ENCODE measurements around the gene FUT7. TPM values are rescaled to one million over a fixed set of nuclear protein-coding genes. Genes with fewer than 3 reads are reported as not detected.

The FUT7 gene
- total RNA-seq, 2 experiments from 2014 or later = 1.3 to 1.6 TPM

DNA sequence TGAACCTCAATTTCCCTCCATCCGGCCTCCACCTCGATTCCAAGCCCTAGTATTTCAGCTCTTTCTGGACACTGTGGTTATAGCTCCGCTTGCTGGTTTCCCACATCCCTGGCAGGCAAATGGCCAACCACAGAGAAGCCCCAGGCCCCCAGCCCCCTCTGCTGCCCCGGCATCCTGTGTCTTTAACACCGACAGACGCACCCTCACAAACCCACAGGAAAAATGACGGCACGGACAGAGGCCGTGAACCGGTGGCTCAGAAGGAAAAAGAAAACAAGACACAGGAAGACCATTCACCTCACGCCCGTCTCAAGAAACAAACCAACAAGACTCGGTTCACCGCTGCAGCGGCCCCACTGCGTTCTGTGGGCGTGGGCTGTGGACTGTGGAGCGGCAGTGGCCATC, 34.1 kb downstream of the FUT7 start:
- DNase-seq (no peak), ATAC-seq (no peak)
- no peak overlapping the region for H3K27ac Mint-ChIP-seq
- H3K9me3 Mint-ChIP-seq (ENCODE audit: low read depth) = no peaks in the 10 kb centered on the region
- CTCF ChIA-PET = interaction anchor here (0.7 kb wide), 1 partner anchor 22 kb away, joined by 3 read pairs; no protein-coding TSS in a partner anchor
- POLR2A ChIA-PET = no interaction called here
- intact Hi-C loops (cut with DNase I, micrococcal nuclease) = no loop called here
- peaks cover 6% of the 10 kb centered on the region for H3K27me3 Mint-ChIP-seq
- peaks cover 34% of the 10 kb centered on the region for H3K4me1 Mint-ChIP-seq
- H3K36me3 Mint-ChIP-seq (ENCODE audit: low read depth) = peaks cover 10% of the 10 kb centered on the region
- no peak overlapping the region for H3K4me3 Mint-ChIP-seq

DNA sequence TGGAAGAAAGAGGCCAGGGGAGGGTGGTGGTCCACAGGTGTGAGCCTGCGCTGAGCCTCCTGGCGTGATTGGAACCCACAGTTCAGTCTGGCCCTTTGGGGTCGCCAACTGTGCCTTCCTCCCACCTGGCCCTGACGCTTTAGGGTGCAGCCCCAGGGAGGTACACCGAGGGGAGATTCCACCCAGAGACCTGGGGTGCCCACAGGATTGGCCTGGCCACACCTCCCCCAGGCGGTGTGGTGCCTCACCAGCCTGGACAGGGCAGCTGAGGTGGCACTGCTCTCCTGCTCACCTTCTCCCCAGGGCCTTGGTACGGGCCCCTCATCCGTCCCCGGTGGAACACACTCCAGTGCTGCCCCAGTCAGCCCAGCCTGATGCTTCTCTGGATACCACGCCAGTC, 34.5 kb downstream of the FUT7 start:
- CTCF ChIA-PET = interaction anchor here (0.7 kb wide), 1 partner anchor 21 kb away, joined by 3 read pairs; no protein-coding TSS in a partner anchor
- no peak overlapping the region for H3K27ac Mint-ChIP-seq
- intact Hi-C loops (cut with DNase I, micrococcal nuclease) = no loop called here
- POLR2A ChIA-PET = no interaction called here
- peaks cover 10% of the 10 kb centered on the region for H3K36me3 Mint-ChIP-seq (ENCODE audit: low read depth)
- H3K9me3 Mint-ChIP-seq (ENCODE audit: low read depth) = no peaks in the 10 kb centered on the region
- DNase-seq (no peak), ATAC-seq (no peak)
- no peak overlapping the region for H3K4me3 Mint-ChIP-seq
- H3K27me3 Mint-ChIP-seq = peaks cover 6% of the 10 kb centered on the region
- peaks cover 34% of the 10 kb centered on the region for H3K4me1 Mint-ChIP-seq

DNA sequence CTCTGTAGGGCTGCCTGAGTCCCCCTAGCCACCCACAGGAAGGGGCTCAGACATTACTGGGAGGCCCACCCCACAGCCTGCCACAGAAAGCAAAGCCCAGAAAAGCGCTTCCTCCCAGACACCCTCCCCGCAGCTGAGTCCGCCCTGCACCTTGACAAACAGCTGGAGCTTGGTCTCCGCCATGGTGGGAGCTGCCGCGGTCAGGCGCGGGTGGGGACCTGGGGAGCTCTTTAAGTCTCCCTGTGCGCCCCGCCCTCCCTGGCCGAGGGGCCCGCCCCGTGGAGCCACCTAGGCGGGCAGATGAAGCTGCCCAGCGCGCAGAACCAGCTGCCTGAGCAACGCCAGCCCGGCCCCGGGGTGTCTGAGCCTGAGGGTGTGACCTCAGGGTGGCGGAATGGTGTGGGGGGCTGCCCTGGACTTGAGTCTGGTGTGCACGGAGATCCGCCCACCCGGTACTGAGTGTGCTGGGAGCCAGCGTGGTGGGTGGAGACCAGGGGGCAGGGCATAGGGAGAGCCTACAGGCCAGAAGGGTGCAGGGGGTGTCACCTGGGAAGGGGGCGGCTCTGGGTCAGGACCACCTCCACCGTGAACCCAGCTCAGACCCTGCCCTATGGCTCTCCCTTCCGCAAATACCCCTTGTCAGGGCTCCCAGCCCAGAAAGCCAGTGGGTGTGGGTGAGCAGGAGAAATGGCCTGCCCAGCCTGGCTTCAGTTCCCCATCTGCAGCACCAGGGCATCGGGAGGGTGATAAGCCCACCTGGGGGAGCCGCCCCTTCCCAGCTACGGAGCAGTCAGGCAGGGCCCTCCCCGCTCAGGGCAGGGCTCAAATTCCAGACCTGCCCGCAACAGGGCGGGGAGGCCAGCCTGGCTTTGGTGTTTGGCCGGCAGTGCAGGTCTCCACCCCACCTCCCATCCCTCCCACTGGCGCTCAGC, 35.3 kb downstream of the FUT7 start, which contains the start of gene CLIC3:
Gene CLIC3 (minus strand): TSS at position 208 of the 932 bp plus-strand sequence. CDS start 25 bp downstream, at position 183.
- no peak within 1 kb of the TSS for H3K27ac Mint-ChIP-seq
- intact Hi-C loops (cut with DNase I, micrococcal nuclease) = no loop called here
- DNase-seq (peak; percentile 50), ATAC-seq (no peak)
- H3K36me3 Mint-ChIP-seq (ENCODE audit: low read depth) = peaks cover 10% of the 10 kb centered on the region
- ChIA-PET CTCF (interaction anchor here (0.6 to 1.2 kb wide), 6 partner anchors 12 to 426 kb away, joined by 3 to 5 read pairs (median 4); partner anchors contain the start of genes EXD3 and NPDC1), POLR2A (interaction anchor here (0.6 kb wide), 1 partner anchor 8 kb away, joined by 5 read pairs; no protein-coding TSS in a partner anchor)
- no peak within 1 kb of the TSS for H3K4me3 Mint-ChIP-seq
- peaks cover 6% of the 10 kb centered on the region for H3K27me3 Mint-ChIP-seq
- peaks cover 35% of the 10 kb centered on the region for H3K4me1 Mint-ChIP-seq
- no peaks in the 10 kb centered on the region for H3K9me3 Mint-ChIP-seq (ENCODE audit: low read depth)

DNA sequence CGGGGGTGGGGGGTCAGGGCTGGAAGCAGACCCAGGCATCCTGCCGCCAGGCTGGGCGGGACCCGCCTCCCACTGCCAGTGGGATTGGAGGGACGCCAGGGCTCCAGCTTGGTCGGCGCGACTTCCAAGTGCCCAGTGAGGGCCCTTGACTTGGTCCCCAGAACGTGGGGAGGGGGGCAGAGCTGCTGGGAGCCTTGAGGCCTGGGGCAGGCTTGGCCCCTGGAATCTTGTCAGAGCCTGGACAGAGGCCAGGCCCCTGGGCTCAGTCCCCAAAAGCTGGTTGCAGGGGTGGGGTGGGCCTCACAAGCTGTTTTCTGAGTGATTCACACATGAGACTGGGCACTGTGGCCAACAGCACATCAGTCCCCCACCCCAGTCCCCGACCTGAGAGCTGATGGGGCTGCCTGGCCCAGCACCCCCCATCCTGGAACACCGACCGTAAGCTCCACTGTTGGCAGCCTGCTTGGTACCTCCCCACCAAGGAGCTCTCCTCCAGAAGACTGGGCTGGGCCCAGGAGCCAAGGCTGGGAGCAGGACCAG, 36.0 kb downstream of the FUT7 start:
- DNase-seq (no peak), ATAC-seq (no peak)
- Mint-ChIP-seq H3K9me3 (ENCODE audit: low read depth) (no peaks in the 10 kb centered on the region), H3K27me3 (peaks cover 6% of the 10 kb centered on the region), H3K36me3 (ENCODE audit: low read depth) (peaks cover 10% of the 10 kb centered on the region), H3K4me3 (no peak overlapping the region), H3K27ac (no peak overlapping the region), H3K4me1 (peaks cover 38% of the 10 kb centered on the region)
- ChIA-PET CTCF (interaction anchor here (0.6 to 1.2 kb wide), 6 partner anchors 11 to 427 kb away, joined by 3 to 5 read pairs (median 4); partner anchors contain the start of genes EXD3 and NPDC1), POLR2A (interaction anchor here (0.6 kb wide), 1 partner anchor 9 kb away, joined by 5 read pairs; no protein-coding TSS in a partner anchor)
- intact Hi-C loops (cut with DNase I, micrococcal nuclease) = no loop called here

DNA sequence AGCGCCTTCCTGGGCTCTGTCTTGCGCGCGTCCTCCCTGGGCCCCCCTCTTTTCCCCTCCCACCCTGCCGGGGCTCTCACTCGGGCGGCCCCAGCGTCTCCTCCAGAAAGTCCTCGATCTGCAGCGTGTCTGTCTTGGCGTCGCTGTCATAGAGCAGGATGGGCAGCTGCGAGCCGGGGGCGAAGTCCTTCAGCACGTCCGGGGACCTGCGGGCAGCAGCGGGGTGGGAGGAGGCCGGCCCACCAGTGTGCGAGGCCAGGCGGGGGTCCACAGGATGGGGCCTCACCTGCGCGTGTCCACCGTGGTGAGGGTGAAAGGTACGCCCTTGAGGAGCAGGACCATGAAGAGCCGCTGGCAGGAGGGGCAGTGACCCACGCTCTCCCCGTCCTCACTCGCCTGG, 36.5 kb downstream of the FUT7 start:
- H3K27me3 Mint-ChIP-seq = peaks cover 6% of the 10 kb centered on the region
- peaks cover 10% of the 10 kb centered on the region for H3K36me3 Mint-ChIP-seq (ENCODE audit: low read depth)
- ATAC-seq = no peak
- intact Hi-C loops (cut with DNase I, micrococcal nuclease) = no loop called here
- peaks cover 34% of the 10 kb centered on the region for H3K4me1 Mint-ChIP-seq
- no peak overlapping the region for H3K4me3 Mint-ChIP-seq
- ChIA-PET POLR2A (no interaction called here), CTCF (interaction anchor here (0.6 to 1.2 kb wide), 3 partner anchors 10 to 87 kb away, joined by 3 to 4 read pairs (median 3); no protein-coding TSS in a partner anchor)
- no peak overlapping the region for H3K27ac Mint-ChIP-seq
- DNase-seq = no peak
- H3K9me3 Mint-ChIP-seq (ENCODE audit: low read depth) = no peaks in the 10 kb centered on the region

DNA sequence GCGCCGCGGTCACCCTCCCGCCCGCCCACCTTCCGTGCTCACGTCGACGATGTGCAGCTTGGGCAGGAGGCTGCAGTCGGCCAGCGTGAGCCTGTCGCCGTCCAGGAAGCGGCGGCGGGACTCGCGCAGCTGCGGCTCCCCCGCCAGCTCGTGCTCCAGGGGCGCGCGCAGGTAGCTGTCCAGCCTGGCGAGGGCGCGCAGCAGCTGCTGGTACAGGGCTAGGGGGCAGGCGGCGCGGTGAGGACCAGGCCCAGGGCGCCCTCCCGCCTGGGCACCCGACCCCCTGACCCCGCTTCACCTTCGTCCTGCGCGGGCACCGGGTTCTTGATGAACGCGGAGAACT, 37.0 kb downstream of the FUT7 start:
- H3K27ac Mint-ChIP-seq = no peak overlapping the region
- POLR2A ChIA-PET = no interaction called here
- H3K4me1 Mint-ChIP-seq = peaks cover 29% of the 10 kb centered on the region
- DNase-seq (no peak), ATAC-seq (no peak)
- CTCF ChIA-PET = interaction anchor here (0.6 kb wide), 1 partner anchor 86 kb away, joined by 3 read pairs; no protein-coding TSS in a partner anchor
- intact Hi-C loops (cut with DNase I, micrococcal nuclease) = loop anchor here in 1 of 2 experiments (5.0 kb wide), 1 partner anchor 43 kb away; the partner anchor contains the start of gene LCN12
- peaks cover 10% of the 10 kb centered on the region for H3K36me3 Mint-ChIP-seq (ENCODE audit: low read depth)
- no peak overlapping the region for H3K4me3 Mint-ChIP-seq
- peaks cover 6% of the 10 kb centered on the region for H3K27me3 Mint-ChIP-seq
- no peaks in the 10 kb centered on the region for H3K9me3 Mint-ChIP-seq (ENCODE audit: low read depth)

DNA sequence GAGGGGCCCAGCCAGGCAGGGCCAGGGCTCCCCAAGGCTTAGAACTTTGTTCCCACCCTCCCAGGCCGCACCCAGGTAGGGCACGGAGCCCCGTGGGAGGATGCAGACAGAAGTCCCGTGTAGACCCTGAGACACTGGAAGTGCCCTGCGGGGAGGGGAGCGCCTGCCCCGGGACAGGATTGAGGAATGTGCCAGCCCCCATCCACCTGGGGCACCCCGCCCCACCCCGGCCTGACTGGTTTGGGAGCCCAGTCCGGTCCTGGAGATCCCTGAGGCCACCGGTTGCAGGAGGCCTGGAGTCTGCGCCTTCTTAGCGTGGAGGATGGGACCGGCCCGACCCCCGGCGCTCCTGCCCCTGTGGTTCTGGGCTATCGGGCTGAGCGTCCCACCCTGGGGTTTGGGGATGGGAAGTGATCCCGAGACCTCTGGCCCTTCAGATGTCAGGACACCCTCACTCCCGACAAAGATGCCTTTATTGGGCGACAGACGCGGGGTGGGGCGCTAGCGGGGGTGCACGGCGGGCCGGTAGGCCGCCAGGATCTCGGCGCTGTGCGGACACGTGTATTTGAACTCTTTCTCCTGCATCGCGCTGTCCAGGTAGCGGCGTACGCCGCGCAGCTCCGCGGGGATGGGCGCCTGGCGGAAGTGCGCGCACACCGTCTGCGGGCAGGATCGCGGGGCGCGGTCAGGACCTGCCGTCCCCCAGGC, 37.6 kb downstream of the FUT7 start:
- peaks cover 6% of the 10 kb centered on the region for H3K27me3 Mint-ChIP-seq

DNA sequence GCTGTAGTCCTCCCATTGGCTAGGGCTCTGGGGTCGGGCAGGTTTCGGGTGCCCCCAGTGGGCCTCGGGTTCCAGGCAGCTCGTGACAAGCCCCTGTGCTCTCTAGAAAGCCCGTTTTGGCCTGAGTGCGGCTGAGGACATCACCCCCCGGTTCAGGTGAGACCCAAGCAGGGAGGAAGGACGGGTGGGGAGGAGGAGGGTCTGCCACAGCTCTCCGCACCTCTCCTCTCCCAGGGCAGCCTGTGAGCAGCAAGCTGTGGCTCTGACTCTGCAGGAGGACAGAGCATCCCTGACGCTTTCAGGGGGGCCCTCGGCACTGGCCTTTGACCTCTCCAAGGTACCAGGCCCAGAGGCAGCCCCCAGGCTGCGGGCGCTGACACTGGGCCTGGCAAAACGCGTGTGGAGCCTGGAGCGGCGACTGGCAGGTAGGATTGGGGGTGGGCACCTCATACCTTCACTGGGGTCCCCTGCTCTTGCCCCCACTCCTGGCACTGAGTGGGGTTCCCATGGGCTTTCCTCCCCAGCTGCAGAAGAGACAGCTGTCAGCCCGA, 39.0 kb downstream of the FUT7 start:
- ATAC-seq (no peak), DNase-seq (no peak)
- peaks cover 10% of the 10 kb centered on the region for H3K36me3 Mint-ChIP-seq (ENCODE audit: low read depth)
- POLR2A ChIA-PET = interaction anchor here (0.7 to 1.0 kb wide), 2 partner anchors 94 to 120 kb away, joined by 3 to 5 read pairs; partner anchors contain the start of gene MAN1B1
- no peaks in the 10 kb centered on the region for H3K9me3 Mint-ChIP-seq (ENCODE audit: low read depth)
- CTCF ChIA-PET = interaction anchor here (0.6 to 3.2 kb wide), 11 partner anchors 14 to 202 kb away, joined by 3 to 15 read pairs (median 4); partner anchors contain the start of genes AJM1 and TMEM141
- intact Hi-C loops (cut with DNase I, micrococcal nuclease) = loop anchor here (1.0 to 5.0 kb wide), 18 partner anchors 15 to 748 kb away; partner anchors contain the start of genes TMEM141 (in 2 of the 2), DNLZ (in 1 of the 2), EDF1 (in 1 of the 2) and FBXW5 (in 1 of the 2)
- peak overlapping the region; percentile 65 for H3K27ac Mint-ChIP-seq
- H3K4me3 Mint-ChIP-seq = peak overlapping the region; percentile 81
- peaks cover 26% of the 10 kb centered on the region for H3K4me1 Mint-ChIP-seq
- H3K27me3 Mint-ChIP-seq = peaks cover 6% of the 10 kb centered on the region

More for the DNA sequence above, 37.6 kb downstream of the FUT7 start:
- DNase-seq = no peak
- POLR2A ChIA-PET = interaction anchor here (0.6 kb wide), 1 partner anchor 30 kb away, joined by 3 read pairs; no protein-coding TSS in a partner anchor
- H3K4me3 Mint-ChIP-seq = no peak overlapping the region
- CTCF ChIA-PET = interaction anchor here (0.8 to 1.3 kb wide), 2 partner anchors 15 to 29 kb away, joined by 3 to 4 read pairs; no protein-coding TSS in a partner anchor
- H3K9me3 Mint-ChIP-seq (ENCODE audit: low read depth) = no peaks in the 10 kb centered on the region
- H3K4me1 Mint-ChIP-seq = peaks cover 29% of the 10 kb centered on the region
- intact Hi-C loops (cut with DNase I, micrococcal nuclease) = loop anchor here in 1 of 2 experiments (5.0 kb wide), 1 partner anchor 42 kb away; the partner anchor contains the start of gene LCN12
- H3K36me3 Mint-ChIP-seq (ENCODE audit: low read depth) = peaks cover 10% of the 10 kb centered on the region
- no peak overlapping the region for H3K27ac Mint-ChIP-seq
- no peak for ATAC-seq

DNA sequence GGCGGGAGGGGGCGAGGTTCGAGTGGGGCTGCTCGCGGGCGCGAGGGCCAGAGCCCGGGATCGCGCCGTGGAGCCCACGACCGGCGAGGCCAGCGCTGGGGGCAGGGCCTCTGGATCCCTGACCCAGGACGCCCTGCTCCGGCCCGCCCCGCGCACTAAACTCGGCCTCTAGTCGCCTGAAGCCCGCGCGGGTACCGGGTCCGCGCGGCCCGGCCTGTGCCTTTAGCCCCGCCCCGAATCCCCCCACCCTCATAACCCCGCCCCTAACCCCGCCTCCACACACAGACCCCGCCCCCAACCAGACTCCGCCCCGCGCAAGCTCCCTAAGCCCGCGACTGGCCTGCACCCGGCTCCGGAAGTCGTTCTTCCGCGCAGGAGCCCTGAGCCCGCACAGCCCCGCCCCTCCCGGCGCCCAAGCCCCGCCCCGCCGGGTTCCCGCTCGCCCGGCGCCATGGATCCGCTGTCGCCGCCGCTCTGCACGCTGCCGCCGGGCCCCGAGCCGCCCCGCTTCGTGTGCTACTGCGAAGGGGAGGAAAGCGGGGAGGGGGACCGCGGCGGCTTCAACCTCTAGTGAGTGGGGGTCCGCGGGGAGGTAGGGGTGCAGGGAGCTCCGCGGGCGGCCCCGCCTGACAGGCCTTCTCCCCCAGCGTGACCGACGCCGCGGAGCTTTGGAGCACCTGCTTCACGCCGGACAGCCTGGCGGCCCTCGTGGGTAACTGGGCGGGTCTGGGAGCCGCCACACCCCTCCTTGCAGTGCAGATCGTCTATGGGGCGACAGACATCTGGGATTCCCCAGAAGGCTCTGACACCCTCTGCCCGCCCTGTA, 39.7 kb downstream of the FUT7 start, which contains the start of gene PAXX:
Gene PAXX (plus strand): TSS at position 430 of the 826 bp plus-strand sequence. CDS start 22 bp downstream, at position 452.
- Mint-ChIP-seq H3K4me3 (peak within 1 kb of the TSS; percentile 81), H3K4me1 (peaks cover 22% of the 10 kb centered on the region), H3K36me3 (ENCODE audit: low read depth) (peaks cover 10% of the 10 kb centered on the region), H3K27ac (peak within 1 kb of the TSS; percentile 70), H3K27me3 (peaks cover 4% of the 10 kb centered on the region), H3K9me3 (ENCODE audit: low read depth) (no peaks in the 10 kb centered on the region)
- ChIA-PET CTCF (interaction anchor here (0.6 to 3.2 kb wide), 7 partner anchors 14 to 150 kb away, joined by 3 to 15 read pairs (median 10); partner anchors contain the start of gene AJM1), POLR2A (interaction anchor here (0.7 to 1.1 kb wide), 6 partner anchors 14 to 459 kb away, joined by 3 to 5 read pairs (median 3); partner anchors contain the start of gene MAN1B1)
- intact Hi-C loops (cut with DNase I, micrococcal nuclease) = loop anchor here (1.0 to 5.0 kb wide), 18 partner anchors 14 to 747 kb away; partner anchors contain the start of genes TMEM141 (in 2 of the 2), DNLZ (in 1 of the 2), EDF1 (in 1 of the 2) and FBXW5 (in 1 of the 2)
- DNase-seq = peak; percentile 98
- ATAC-seq = peak; percentile 95
